Heart right ventricle (tissue), 16 donors: ENCODE measurements around the gene FERMT1. TPM values are rescaled to one million over a fixed set of nuclear protein-coding genes. Genes with fewer than 3 reads are reported as not detected.

Source experiments
- ATAC-seq, 8 donors: fragments of 200-7000 bp; cut with Tn5 transposase; one replicate each; pipeline ENCODE4 v1.9.1; 2020; ENCODE audit warnings: mild to moderate bottlenecking in 8 of 8, moderate library complexity in 8 of 8, moderate number of reproducible peaks in 1 of 8
- DNase-seq, 2 donors: peaks; one replicate each; pipeline ENCODE4 v3.0.0-alpha.2; 2020
- H3K27ac ChIP-seq, 10 donors: fragments of 200-600 bp; sonication (generic) in 2 of 10; one replicate each; pipeline versions ENCODE4 v1.5.0 to v1.8.0; 2020 to 2022; ENCODE audit warnings: mild to moderate bottlenecking in 3 of 10
- H3K27me3 ChIP-seq, 7 donors: fragments of 200-600 bp; one replicate each; pipeline ENCODE4 v1.8.0; 2021 to 2022; ENCODE audit warnings: mild to moderate bottlenecking in 2 of 7
- H3K36me3 ChIP-seq, 9 donors: fragments of 200-600 bp; sonication (generic) in 1 of 9; one replicate each; pipeline versions ENCODE4 v1.5.0 to v1.8.0; 2020 to 2022; ENCODE audit warnings: mild to moderate bottlenecking in 2 of 9
- H3K4me1 ChIP-seq, 9 donors: fragments of 200-600 bp; sonication (generic) in 1 of 9; one replicate each; pipeline versions ENCODE4 v1.5.0 to v1.8.0; 2020 to 2022; ENCODE audit warnings: mild to moderate bottlenecking in 4 of 9
- H3K4me3 ChIP-seq, 10 donors: fragments of 200-600 bp; sonication (generic) in 2 of 10; one replicate each; pipeline versions ENCODE4 v1.5.0 to v1.8.0; 2020 to 2022; ENCODE audit warnings: mild to moderate bottlenecking in 7 of 10, moderate library complexity in 2 of 10
- H3K9me3 ChIP-seq, 11 donors: fragments of 200-600 bp in 10 of 11; sonication (generic) in 2 of 11; one replicate each; pipeline versions ENCODE4 v1.5.0 to v1.8.0; 2013 to 2022; ENCODE audit warnings: mild to moderate bottlenecking in 2 of 11, control low read depth in 1 of 11, moderate library complexity in 1 of 11
- CTCF ChIP-seq, 9 donors: fragments of 200-600 bp; sonication (generic) in 2 of 9; IDR thresholded peaks; one replicate each; pipeline versions ENCODE4 v1.5.0 to v1.8.0; 2021 to 2022; ENCODE audit warnings: antibody characterized with exemption in 9 of 9, mild to moderate bottlenecking in 5 of 9, moderate library complexity in 1 of 9
- WGBS, 2 donors: extraction: QIAGEN DNeasy Blood & Tissue Kit; methylation state at CpG; one replicate each; pipeline ENCODE4 v1.1.7; 2013; ENCODE audit warnings: inconsistent platforms in 1 of 2; 5-methylcytosine and 5-hydroxymethylcytosine counted together
- intact Hi-C, 10 donors: fragments of 100-400 bp; cut with DNase I; formaldehyde crosslinking; loops; one replicate each; pipeline versions ENCODE4 v1.11.1 to v1.14.2; 2022
- polyA plus RNA-seq, 2 donors: library from polyadenylated mRNA; stranded (reverse); fragments of 200-250 nt; gene quantifications; one replicate each; pipeline ENCODE4 v1.2.3, GENCODE V29; 2013
- total RNA-seq, 10 donors: library from RNA; stranded (reverse); fragmentation: NEBNext Ultra II Directional in 3 of 10; extraction: Animal tissue kit (Norgen Biotek cat#: 25700) in 3 of 10; gene quantifications; one replicate each; pipeline versions ENCODE4 v1.2.1 to v1.2.4, GENCODE V29; 2021 to 2023
- donor health status: Arrhythmogenic right ventricular cardiomyopathy.
- donor health status: ischemic (EF 13 %, LVEDD 7.1; RV severe dilation, severe dysfunction).
- donor health status: healthy with polysubstance abuse.
- donor health status: DM: no; HTN: yes; CAD: no.
- donor health status: DM: no; HTN: no; CAD: no.
- donor health status: ischemic (EF 25% LVEDD 6.9; RV normal size, moderate dysfunction).
- donor health status: ischemic (EF 25% LVEDD 5.7; RV mildly dilated, moderate dysfunction).
- donor health status: healthy.
- donor health status: DM: yes; HTN: yes; CAD: no.
- donor health status: Ischemic cardiomyopathy.
- donor health status: ischemic (EF 35%, LVEDD 5.7; RV mildly dilated, moderate dysfunction).
- donor health status: nonischemic (EF 11% LVEDD 7.7; RV severe dilation, severe dysfunction).
- donor health status: DM: yes; HTN: yes; CAD: no.
- donor health status: PGD.
- donor health status: ischemic (EF 29% LVEDD 5.4; RV normal size, mild dysfunction).
- donor health status: nonischemic (EF 23%, LVEDD 6.1; RV moderate dilation, normal function).

Gene FERMT1
- total and polyA plus RNA-seq, 12 donors = 0.03 to 2.2 (median 1.3) TPM

DNA sequence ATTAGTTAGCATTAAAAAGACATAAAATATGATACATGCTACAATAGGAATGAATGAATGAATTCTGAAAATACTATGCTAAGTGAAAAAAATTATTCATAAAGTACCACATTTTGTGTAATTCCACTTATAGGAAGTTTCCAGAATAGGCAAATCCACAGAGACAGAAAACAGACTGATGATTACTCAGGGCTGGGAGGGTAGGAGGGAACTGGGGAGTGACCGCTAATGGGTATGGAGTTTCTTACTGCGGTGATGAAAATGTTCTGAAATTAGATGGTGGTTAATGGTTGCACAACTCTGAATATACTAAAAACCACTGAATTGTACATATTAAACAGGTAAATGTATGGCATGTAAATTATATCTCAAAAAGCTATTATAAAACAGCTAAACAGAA lies 22.6 kb downstream of the FERMT1 start:
- Histone ChIP-seq H3K27me3 (no peaks in the 10 kb centered on the region), H3K9me3 (no peaks in the 10 kb centered on the region), H3K36me3 (peaks cover 0 to 9% (median 0%) of the 10 kb centered on the region in 9 donors), H3K27ac (no peak overlapping the region), H3K4me1 (peaks cover 0 to 3% (median 0%) of the 10 kb centered on the region in 9 donors), H3K4me3 (no peak overlapping the region)
- no peak for DNase-seq
- no peak for ATAC-seq
- WGBS, 2 donors = 89 to 93% methylated on average over 2 of the region's 2 CpGs
- TF ChIP-seq CTCF (IDR thresholded peaks at IDR 0.05) = no peak
- intact Hi-C loops = no loop called here

DNA sequence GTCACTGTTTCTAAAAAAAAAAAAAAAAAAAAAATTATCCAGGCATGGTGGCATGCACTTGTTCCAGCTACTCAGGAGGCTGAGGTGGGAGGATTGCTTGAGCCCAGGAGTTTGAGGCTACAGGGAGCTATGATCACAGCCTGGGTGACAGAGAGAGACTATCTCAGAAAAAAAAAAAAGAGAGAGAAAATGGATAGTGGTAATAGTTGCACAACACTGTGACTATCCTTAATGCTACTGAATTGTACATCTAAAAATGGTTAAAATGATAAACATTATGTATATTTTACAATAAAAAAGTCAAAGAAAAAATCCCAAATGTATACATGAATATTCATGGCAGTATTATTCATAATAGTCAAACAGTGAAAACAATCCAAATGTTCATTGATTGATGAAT lies 23.0 kb downstream of the FERMT1 start:
- Histone ChIP-seq H3K36me3 (peaks cover 0 to 13% (median 0%) of the 10 kb centered on the region in 9 donors), H3K4me3 (no peak overlapping the region), H3K27ac (no peak overlapping the region), H3K4me1 (peaks cover 0 to 3% (median 0%) of the 10 kb centered on the region in 9 donors), H3K9me3 (no peaks in the 10 kb centered on the region), H3K27me3 (no peaks in the 10 kb centered on the region)
- DNase-seq = no peak
- ATAC-seq = no peak
- no peak for TF ChIP-seq CTCF (IDR thresholded peaks at IDR 0.05)
- intact Hi-C loops = no loop called here

GRCh38 chr20:6095409-6095808 lies 27.4 kb downstream of the FERMT1 start:
- DNase-seq = no peak
- Histone ChIP-seq H3K4me3 (no peak overlapping the region), H3K27me3 (no peaks in the 10 kb centered on the region), H3K27ac (no peak overlapping the region), H3K4me1 (no peaks in the 10 kb centered on the region), H3K9me3 (no peaks in the 10 kb centered on the region), H3K36me3 (peaks cover 0 to 17% (median 0%) of the 10 kb centered on the region in 9 donors)
- 80 to 83% methylated on average over 5 of the region's 5 CpGs for WGBS, 2 donors
- no peak for TF ChIP-seq CTCF (IDR thresholded peaks at IDR 0.05)
- intact Hi-C loops = no loop called here
- no peak for ATAC-seq

GRCh38 chr20:6094565-6094964 lies 28.3 kb downstream of the FERMT1 start:
- ATAC-seq = no peak
- WGBS, 2 donors = 97 to 98% methylated on average over 4 of the region's 4 CpGs
- H3K4me3 ChIP-seq = no peak overlapping the region

More at GRCh38 chr20:6094565-6094964, 28.3 kb downstream of the FERMT1 start:
- no peak for TF ChIP-seq CTCF (IDR thresholded peaks at IDR 0.05)
- H3K9me3 ChIP-seq = no peaks in the 10 kb centered on the region
- no peak overlapping the region for H3K27ac ChIP-seq
- no peaks in the 10 kb centered on the region for H3K27me3 ChIP-seq
- intact Hi-C loops = no loop called here
- H3K4me1 ChIP-seq = no peaks in the 10 kb centered on the region
- peaks cover 0 to 17% (median 0%) of the 10 kb centered on the region in 9 donors for H3K36me3 ChIP-seq
- DNase-seq = no peak
